NCI-H1930 (cell line): Measurements from ENCODE around the gene APOD.
"Not testable (repeated sequence)": the region's sequence is repeated elsewhere in the genome, so short reads cannot be mapped to it uniquely, and the experiment has no call there.

ENCODE experiments used
- DNase-seq, 2 experiments: peaks; one replicate each; lab custom pipeline; 2025; lab: John Stamatoyannopoulos, UW

APOD gene

GRCh38 chr3:195617784-195618659, 34.3 kb upstream of the APOD start:
- not testable (repeated sequence) for DNase-seq

GRCh38 chr3:195617134-195617533, 33.4 kb upstream of the APOD start:
- not testable (repeated sequence) for DNase-seq

DNA sequence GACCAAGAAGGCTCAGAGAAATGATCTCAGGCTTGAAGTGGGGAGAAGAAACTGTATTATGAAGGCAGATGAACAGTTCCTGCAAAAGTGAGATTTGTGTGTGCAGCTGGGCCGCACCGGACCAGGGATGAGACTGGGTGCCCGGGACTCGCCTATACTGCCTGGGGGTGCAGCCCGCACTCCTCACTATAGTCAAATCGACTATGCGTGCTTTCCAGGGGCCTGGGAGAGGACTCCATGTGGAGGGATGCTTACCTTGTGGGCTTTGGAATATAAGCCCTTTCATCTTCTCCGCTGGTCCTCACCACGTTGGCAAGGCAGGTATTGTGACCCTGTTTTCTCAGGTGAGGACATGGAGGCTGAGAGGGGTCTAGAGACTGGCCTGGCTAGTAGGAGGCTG, 32.9 kb upstream of the APOD start:
- no peak for DNase-seq

GRCh38 chr3:195615952-195616537, 32.3 kb upstream of the APOD start:
- DNase-seq = not testable (repeated sequence)

- not testable (repeated sequence) for DNase-seq
Measured at GRCh38 chr3:195614672-195615504, 31.1 kb upstream of the APOD start.

DNA sequence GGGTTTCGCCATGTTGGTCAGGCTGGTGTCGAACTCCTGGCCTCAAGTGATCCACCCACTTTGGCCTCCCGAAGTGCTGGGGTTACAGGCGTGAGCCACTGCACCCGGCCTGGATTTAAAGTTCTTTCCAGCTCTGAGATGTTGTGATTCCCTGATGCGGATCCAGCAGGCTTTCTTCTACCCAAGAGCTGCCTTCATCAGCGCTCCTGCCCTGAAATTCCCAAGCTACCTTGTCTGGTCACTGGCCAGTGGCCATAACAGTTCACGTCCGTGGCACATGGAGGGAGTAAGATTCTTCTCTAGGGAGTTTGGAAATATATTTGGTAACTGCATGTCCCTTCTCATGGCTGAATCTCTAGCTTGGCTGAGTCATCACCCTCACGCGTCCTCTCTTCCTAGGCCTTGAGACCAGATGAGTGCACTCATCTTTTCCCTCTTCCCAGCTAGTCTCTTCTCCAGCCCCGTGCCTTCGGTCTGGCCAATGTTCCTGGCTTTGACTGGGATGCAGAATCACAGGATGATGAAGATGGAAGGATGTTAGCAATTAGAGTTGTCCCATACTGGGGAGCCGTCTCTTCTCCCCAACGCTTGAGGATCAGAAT, 29.8 kb upstream of the APOD start:
- no peak for DNase-seq

GRCh38 chr3:195612075-195612800, 28.5 kb upstream of the APOD start:
- DNase-seq = no peak

GRCh38 chr3:195609229-195609628, 25.5 kb upstream of the APOD start:
- no peak for DNase-seq

- DNase-seq = not testable (repeated sequence)
Measured at GRCh38 chr3:195601785-195602184, 18.0 kb upstream of the APOD start.

DNA sequence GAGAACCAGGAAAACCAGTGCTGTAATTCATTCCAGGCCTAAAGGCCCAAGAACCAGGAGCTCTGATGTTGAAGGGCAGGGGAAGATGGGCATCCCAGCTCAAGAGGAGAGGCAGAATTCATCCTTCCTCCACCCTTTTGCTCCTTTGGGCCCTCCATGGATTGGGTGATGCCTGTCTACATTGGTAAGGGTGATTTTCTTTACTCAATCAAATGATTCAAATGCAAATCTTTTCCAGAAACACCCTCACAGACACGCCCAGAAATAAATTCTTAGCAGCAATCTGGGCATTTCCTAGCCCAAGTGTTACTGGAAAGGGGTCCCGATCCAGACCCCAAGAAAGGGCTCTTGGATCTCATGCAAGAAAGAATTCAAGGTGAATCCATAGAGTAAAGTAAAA, 17.6 kb upstream of the APOD start:
- no peak for DNase-seq

- not testable (repeated sequence) for DNase-seq
Measured at GRCh38 chr3:195599926-195600325, 16.2 kb upstream of the APOD start.

DNA sequence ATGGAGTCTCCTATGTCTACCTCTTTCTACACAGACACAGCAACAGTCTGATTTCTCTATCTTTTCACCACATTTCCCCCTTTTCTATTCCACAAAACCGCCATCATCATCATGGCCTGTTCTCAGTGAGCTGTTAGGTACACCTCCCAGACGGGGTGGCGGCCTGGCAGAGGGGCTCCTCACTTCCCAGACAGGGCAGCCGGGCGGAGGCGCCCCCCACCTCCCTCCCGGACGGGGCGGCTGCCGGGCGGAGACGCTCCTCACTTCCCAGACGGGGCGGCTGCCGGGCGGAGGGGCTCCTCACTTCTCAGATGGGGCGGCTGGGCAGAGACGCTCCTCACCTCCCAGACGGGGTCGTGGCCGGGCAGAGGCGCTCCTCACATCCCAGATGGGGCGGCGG, 15.8 kb upstream of the APOD start:
- DNase-seq = not testable (repeated sequence)

DNA sequence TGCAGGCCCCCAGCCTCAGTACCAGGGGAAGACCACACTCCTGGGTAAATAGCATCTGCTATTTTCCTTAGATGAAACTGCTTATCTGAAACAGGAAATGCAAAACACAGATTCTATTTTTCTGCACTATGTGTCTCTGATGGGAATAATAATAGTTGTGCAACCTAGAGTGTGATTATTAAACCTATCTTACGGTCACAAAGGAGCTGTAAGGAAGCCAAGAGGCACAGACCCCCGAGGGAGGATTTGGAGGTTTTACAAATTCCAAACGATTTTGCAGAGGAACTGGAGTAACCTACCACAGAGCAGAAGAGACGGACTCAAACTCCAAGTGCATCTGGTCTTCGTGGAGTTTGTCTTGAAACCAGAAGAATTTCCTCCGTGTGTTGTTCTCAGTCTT, 14.1 kb upstream of the APOD start:
- DNase-seq = no peak

DNA sequence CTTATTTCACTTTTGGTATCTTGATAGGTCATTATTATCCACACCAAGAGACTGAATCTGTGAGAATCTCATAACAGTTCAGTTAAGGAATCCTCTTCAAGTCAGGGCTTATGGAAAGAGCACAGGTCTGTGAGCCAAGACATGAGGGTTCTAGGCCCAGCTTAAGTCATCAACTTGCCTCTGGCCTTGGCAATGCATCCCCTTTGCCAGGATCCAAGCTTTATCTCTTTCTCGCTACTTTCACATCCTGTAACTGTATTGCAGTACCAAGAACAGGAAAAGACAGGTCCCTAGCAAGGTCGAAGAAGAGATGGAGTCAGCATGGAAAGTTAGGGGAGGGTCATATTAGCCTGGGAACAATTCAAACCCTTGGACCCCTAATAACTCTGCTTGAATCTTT, 13.5 kb upstream of the APOD start:
- DNase-seq = no peak

GRCh38 chr3:195596765-195597171, 13.0 kb upstream of the APOD start:
- no peak for DNase-seq

- no peak for DNase-seq
Measured at GRCh38 chr3:195595785-195596531, 12.2 kb upstream of the APOD start.

DNA sequence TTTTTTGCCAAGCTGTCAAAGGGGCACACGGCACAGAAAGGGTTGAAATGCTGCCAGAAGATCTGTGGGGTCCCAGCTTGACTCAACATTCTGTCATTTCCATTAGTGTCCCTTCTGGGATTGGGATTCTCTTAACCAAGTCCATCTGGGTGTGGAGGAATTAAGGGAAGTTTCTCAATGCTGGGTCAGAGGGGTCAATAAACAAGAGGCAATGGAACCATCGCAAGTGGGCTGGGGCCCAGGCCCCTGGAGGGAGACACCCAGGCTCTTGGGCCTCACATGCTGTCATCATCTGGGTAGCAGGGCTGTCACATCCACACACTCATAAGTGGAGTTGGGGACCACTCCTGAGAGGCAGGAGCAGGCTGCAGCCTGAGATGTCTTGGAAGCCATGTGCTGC, 8.1 kb upstream of the APOD start:
- no peak for DNase-seq

DNA sequence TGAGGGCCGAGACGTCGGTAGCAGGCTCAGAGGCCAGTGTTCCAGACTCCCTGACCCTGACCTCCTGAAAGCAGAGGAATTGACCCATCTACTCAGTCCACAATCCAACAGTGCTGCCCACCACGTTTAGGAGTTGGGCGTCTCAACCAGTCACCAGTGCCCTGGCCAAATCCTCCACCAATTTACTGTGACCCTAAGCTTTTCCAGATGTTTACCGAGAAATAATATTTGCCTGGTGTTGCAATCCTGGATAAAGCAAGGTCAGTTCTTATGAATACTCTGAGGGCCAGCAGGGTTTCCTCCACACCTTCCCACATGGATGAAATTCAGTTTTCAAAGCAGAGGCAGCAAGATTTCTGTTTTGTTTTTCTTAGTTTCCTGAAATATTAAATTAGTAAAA, 7.5 kb upstream of the APOD start:
- no peak for DNase-seq

DNA sequence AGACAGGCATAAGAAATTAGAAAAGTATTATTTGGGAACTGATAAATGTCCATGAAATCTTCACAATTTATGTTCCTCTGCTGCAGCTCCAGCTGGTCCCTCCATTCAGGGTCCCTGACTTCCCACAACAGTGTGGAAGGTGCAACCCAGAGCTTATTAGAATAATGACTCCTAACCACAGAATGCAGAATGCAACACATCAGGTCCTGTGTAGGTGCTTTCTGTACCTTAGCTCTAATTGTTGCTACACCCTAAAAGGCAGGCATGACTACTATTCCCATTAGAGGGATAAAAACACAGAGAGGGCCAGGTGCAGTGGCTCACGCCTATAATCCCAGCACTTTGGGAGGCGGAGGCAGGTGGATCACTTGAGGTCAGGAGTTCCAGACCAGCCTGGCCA, 6.6 kb upstream of the APOD start:
- not testable (repeated sequence) for DNase-seq

DNA sequence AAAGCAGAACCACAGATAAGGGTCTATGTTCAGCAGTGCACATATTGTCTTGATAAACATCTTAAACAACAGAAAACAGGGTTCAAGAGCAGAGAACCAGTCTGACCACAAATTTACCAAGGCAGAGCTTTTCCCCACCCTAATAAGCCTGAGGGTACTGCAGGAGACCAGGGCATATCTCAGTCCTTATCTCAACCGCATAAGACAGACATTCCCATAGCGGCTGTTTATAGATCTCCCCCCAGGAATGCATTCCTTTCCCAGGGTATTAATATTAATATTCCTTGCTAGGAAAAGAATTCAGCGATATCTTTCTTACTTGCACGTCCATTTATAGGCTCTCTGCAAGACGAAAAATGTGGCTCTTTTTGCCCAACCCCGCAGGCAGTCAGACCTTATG, 6.1 kb upstream of the APOD start:
- not testable (repeated sequence) for DNase-seq

DNA sequence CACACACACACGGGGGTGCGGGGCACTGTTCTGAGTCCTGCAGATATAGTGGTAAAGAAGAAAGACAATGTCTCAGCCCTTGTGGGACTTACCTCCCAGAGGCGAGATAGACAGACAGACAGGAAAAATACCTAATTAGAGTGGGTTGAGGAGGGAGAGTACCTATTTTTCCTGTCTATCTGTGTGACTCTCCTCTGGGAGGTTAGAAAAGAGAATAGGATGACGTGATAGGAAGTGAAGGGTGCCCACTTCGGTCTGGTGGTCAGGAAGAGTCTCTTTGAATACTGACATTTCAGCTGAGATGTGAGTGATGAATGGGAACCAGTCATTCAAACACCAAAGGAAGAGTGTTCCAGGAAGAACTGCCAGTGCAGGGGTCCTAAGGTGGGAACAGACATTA, 4.1 kb upstream of the APOD start:
- DNase-seq = no peak
